Ovary (tissue), 9 donors: Measurements from ENCODE around the gene MAP1LC3B2. TPM values are rescaled to one million over a fixed set of nuclear protein-coding genes. Genes with fewer than 3 reads are reported as not detected.
A peak's percentile ranks its signal among the peaks of the same experiment; 100 is the strongest.

Source experiments
- DNase-seq, 5 donors: peaks; one replicate each; pipeline ENCODE4 v3.0.0-alpha.2; 2019 to 2020
- H3K27ac ChIP-seq, 2 donors: fragments of 200-600 bp; one replicate each; pipeline versions ENCODE4 v1.5.1 to v1.8.0; 2019 to 2022
- H3K27me3 ChIP-seq: fragments of 200-600 bp; one replicate; pipeline ENCODE4 v1.8.0; 2022
- H3K36me3 ChIP-seq: fragments of 200-600 bp; sonication (generic); one replicate; pipeline ENCODE4 v1.5.1; 2019
- H3K4me1 ChIP-seq: one replicate; pipeline ENCODE4 v1.8.1; 2013; ENCODE audit warnings: mild to moderate bottlenecking, moderate library complexity; ENCODE audit not compliant: insufficient read depth
- H3K4me3 ChIP-seq: fragments of 200-600 bp; sonication (generic); one replicate; pipeline ENCODE4 v1.5.1; 2017
- H3K9me3 ChIP-seq, 2 donors: fragments of 200-600 bp in 1 of 2; sonication (generic) in 1 of 2; one replicate each; pipeline versions ENCODE4 v1.5.1 to v1.8.1; 2013 to 2019; ENCODE audit warnings: mild to moderate bottlenecking in 1 of 2, moderate library complexity in 1 of 2
- CTCF ChIP-seq, 3 donors: fragments of 450-650 bp in 2 of 3; fragments of 200-600 bp in 1 of 3; IDR thresholded peaks; one replicate each; pipeline versions ENCODE4 v1.5.1 to v1.8.0; 2016 to 2022; ENCODE audit warnings: antibody characterized with exemption in 3 of 3, mild to moderate bottlenecking in 1 of 3
- EP300 ChIP-seq: sonication (generic); formaldehyde crosslinking; IDR thresholded peaks from one replicate; pipeline ENCODE4 v1.6.1; 2017; ENCODE audit warnings: antibody characterized with exemption
- POLR2A ChIP-seq: fragments of 450-650 bp; IDR thresholded peaks from one replicate; pipeline ENCODE4 v1.6.1; 2017; ENCODE audit warnings: antibody characterized with exemption, mild to moderate bottlenecking, moderate library complexity
- WGBS, 3 donors: extraction: QIAGEN DNeasy Blood & Tissue Kit in 1 of 3; methylation state at CpG; one replicate each; pipeline versions ENCODE4 v1.1.5 to v1.1.7; 2013 to 2017; 5-methylcytosine and 5-hydroxymethylcytosine counted together
- intact Hi-C, 4 donors: fragments of 100-400 bp; cut with DNase I; formaldehyde crosslinking; loops; one replicate each; pipeline versions ENCODE4 v1.11.0 to v1.15.1; 2022 to 2023
- polyA plus RNA-seq, 2 donors: library from polyadenylated mRNA; stranded (reverse); fragments of 200-250 nt in 1 of 2; fragments of 350-450 nt in 1 of 2; fragmentation: Illumina TruSeq in 1 of 2; extraction: RNeasy Lipid Tissue Mini Kit (QIAGEN cat#74804) in 1 of 2; gene quantifications; one replicate each; pipeline ENCODE4 v1.2.3, GENCODE V29; 2013 to 2014
- total RNA-seq, 7 donors: library from RNA; depleted of rRNA in 2 of 7; stranded (reverse); fragments of >200 nt in 2 of 7; fragmentation: NEBNext Ultra II Directional in 3 of 7; extraction: Animal tissue kit (Norgen Biotek cat#: 25700) in 3 of 7; gene quantifications; one replicate each; pipeline versions ENCODE4 v1.1.0 to v1.2.4, GENCODE V29; 2016 to 2023
- donor health status: DM: no; HTN: no; CAD: no; lungs with moderate emphysema.
- donor health status: DM: no; HTN: no; CAD: no.
- donor health status: Bipolar disorder and iron deficiency.
- donor health status: DM: yes; HTN: yes; CAD: no.
- donor health status: DM: no; HTN: no; CAD: no.
- donor health status: DM: yes; HTN: yes; CAD: no.

Gene MAP1LC3B2
- total and polyA plus RNA-seq, 9 donors: 0.80 to 9.9 (median 3.1) TPM

GRCh38 chr12:116599285-116600136, 40.3 kb downstream of the MAP1LC3B2 start:
- 2 to 4% (median 3%) methylated on average over 30 of the region's 30 CpGs for WGBS, 3 donors
- Histone ChIP-seq H3K4me1 (peaks cover 27% of the 10 kb centered on the region), H3K4me3 (peak overlapping the region; percentile 31), H3K27ac (peak overlapping the region; percentile 14 to 77), H3K36me3 (no peaks in the 10 kb centered on the region), H3K9me3 (no peaks in the 10 kb centered on the region), H3K27me3 (no peaks in the 10 kb centered on the region)
- peak; percentile 87 to 95 (median 88) for DNase-seq
- TF ChIP-seq EP300 (peak; percentile 38), POLR2A (peak; percentile 43), CTCF (IDR thresholded peaks at IDR 0.05) (peak in 2 of 3 donors; percentile 47 to 55)
- intact Hi-C loops: loop anchor here (2.0 to 10.0 kb wide), 8 partner anchors 63 to 605 kb away; partner anchors contain the start of gene MED13L (in 3 of the 4)

- Histone ChIP-seq H3K27ac (no peak overlapping the region), H3K9me3 (no peaks in the 10 kb centered on the region), H3K4me1 (peaks cover 20% of the 10 kb centered on the region), H3K27me3 (no peaks in the 10 kb centered on the region), H3K4me3 (no peak overlapping the region), H3K36me3 (no peaks in the 10 kb centered on the region)
- TF ChIP-seq POLR2A: no peak
- no peak for TF ChIP-seq EP300
- TF ChIP-seq CTCF (IDR thresholded peaks at IDR 0.05): no peak
- no peak for DNase-seq
- WGBS, 3 donors: 89 to 92% (median 91%) methylated on average over 5 of the region's 5 CpGs
- intact Hi-C loops: loop anchor here in 3 of 4 donors (2.0 to 10.0 kb wide), 6 partner anchors 61 to 606 kb away; partner anchors contain the start of gene MED13L (in 1 of the 3)
Measured at GRCh38 chr12:116600959-116601918, 42.1 kb downstream of the MAP1LC3B2 start.

- WGBS, 3 donors: 91 to 96% (median 95%) methylated on average over 7 of the region's 7 CpGs
- intact Hi-C loops: loop anchor here in 3 of 4 donors (2.0 to 10.0 kb wide), 6 partner anchors 60 to 607 kb away; partner anchors contain the start of gene MED13L (in 1 of the 3)
- Histone ChIP-seq H3K36me3 (no peaks in the 10 kb centered on the region), H3K4me3 (no peak overlapping the region), H3K9me3 (no peaks in the 10 kb centered on the region), H3K4me1 (peaks cover 20% of the 10 kb centered on the region), H3K27ac (no peak overlapping the region), H3K27me3 (no peaks in the 10 kb centered on the region)
- no peak for DNase-seq
- TF ChIP-seq CTCF (IDR thresholded peaks at IDR 0.05): no peak
- no peak for TF ChIP-seq POLR2A
- TF ChIP-seq EP300: no peak
Measured at GRCh38 chr12:116601933-116602810, 43.0 kb downstream of the MAP1LC3B2 start.
